Neural cell (in vitro differentiated cells): ENCODE measurements around the gene MSMB. TPM values are rescaled to one million over a fixed set of nuclear protein-coding genes. Genes with fewer than 3 reads are reported as not detected.
A peak's percentile ranks its signal among the peaks of the same experiment; 100 is the strongest.

Experiments used
- H2AFZ ChIP-seq: fragments of 200-600, 300-800 bp; sonication (generic), shearing (Covaris generic); 2 replicates; pipeline ENCODE4 v1.6.0; 2014; ENCODE audit warnings: low read depth, mild to moderate bottlenecking, antibody characterized with exemption, low read length, moderate library complexity
- H3F3A ChIP-seq: fragments of 200-600 bp; shearing (Covaris generic); 2 replicates; pipeline ENCODE4 v1.6.1; 2016; ENCODE audit warnings: mild to moderate bottlenecking, moderate library complexity, mixed read lengths, antibody characterized with exemption, low read length; ENCODE audit not compliant: insufficient read depth, poor library complexity, severe bottlenecking
- H3K27ac ChIP-seq: fragments of 200-600, 300-800 bp; sonication (generic), shearing (Covaris generic); 2 replicates; pipeline ENCODE4 v1.5.1; 2014; ENCODE audit warnings: mild to moderate bottlenecking, low read length, moderate library complexity
- H3K27me3 ChIP-seq: fragments of 300-800, 200-600 bp; sonication (generic), shearing (Covaris generic); 2 replicates; pipeline ENCODE4 v1.6.0; 2014; ENCODE audit warnings: mild to moderate bottlenecking, low read depth, low read length, moderate library complexity; ENCODE audit not compliant: insufficient read depth
- H3K36me3 ChIP-seq: fragments of 300-800, 200-600 bp; sonication (generic), shearing (Covaris generic); 2 replicates; pipeline ENCODE4 v1.5.1; 2014; ENCODE audit warnings: mild to moderate bottlenecking, antibody characterized with exemption, low read length, moderate library complexity; ENCODE audit not compliant: insufficient read depth
- H3K4me2 ChIP-seq: fragments of 300-800, 200-600 bp; sonication (generic), shearing (Covaris generic); 2 replicates; pipeline ENCODE4 v1.6.0; 2014; ENCODE audit warnings: mild to moderate bottlenecking, low read length
- H3K4me3 ChIP-seq: fragments of 300-800, 200-600 bp; sonication (generic), shearing (Covaris generic); 2 replicates; pipeline ENCODE4 v1.5.1; 2014; ENCODE audit warnings: mild to moderate bottlenecking, low read length, moderate library complexity
- H3K79me2 ChIP-seq: fragments of 200-600 bp; shearing (Covaris generic); replicated peaks from 2 replicates; pipeline ENCODE4 v1.6.0; 2014; ENCODE audit warnings: mild to moderate bottlenecking, low read length, moderate library complexity; ENCODE audit not compliant: insufficient read depth
- H3K9ac ChIP-seq: fragments of 300-800, 200-600 bp; sonication (generic), shearing (Covaris generic); 2 replicates; pipeline ENCODE4 v1.6.1; 2016; ENCODE audit warnings: mild to moderate bottlenecking, low read length, mixed read lengths
- H3K9me2 ChIP-seq: fragments of 200-600 bp; shearing (Covaris generic); 2 replicates; pipeline ENCODE4 v1.6.1; 2016; ENCODE audit warnings: mild to moderate bottlenecking, low read length, mixed read lengths; ENCODE audit not compliant: insufficient read depth
- H3K9me3 ChIP-seq: fragments of 200-600, 300-800 bp; sonication (generic), shearing (Covaris generic); 2 replicates; pipeline ENCODE4 v1.6.1; 2016; ENCODE audit warnings: mild to moderate bottlenecking, mixed run types, low read length, moderate library complexity, mixed read lengths
- H4K20me1 ChIP-seq: fragments of 200-600 bp; shearing (Covaris generic); 2 replicates; pipeline ENCODE4 v1.6.1; 2016; ENCODE audit warnings: mild to moderate bottlenecking, mixed run types; ENCODE audit not compliant: insufficient read depth
- EP300 ChIP-seq: fragments of 450-650 bp; conservative IDR thresholded peaks from 2 replicates; pipeline ENCODE4 v1.6.1; 2014; ENCODE audit warnings: antibody characterized with exemption, mild to moderate bottlenecking, moderate library complexity; ENCODE audit not compliant: poor library complexity, severe bottlenecking
- EZH2 ChIP-seq: fragments of 200-600, 300-800 bp; shearing (Covaris generic), sonication (generic); IDR thresholded peaks from 2 replicates; pipeline ENCODE4 v1.6.1; 2014; ENCODE audit warnings: antibody characterized with exemption, low read length, borderline replicate concordance, mild to moderate bottlenecking; ENCODE audit not compliant: insufficient read depth, poor library complexity, severe bottlenecking
- MXI1 ChIP-seq: fragments of 450-650 bp; conservative IDR thresholded peaks from 2 replicates; pipeline ENCODE4 v1.6.1; 2014; ENCODE audit warnings: antibody characterized with exemption, mild to moderate bottlenecking; ENCODE audit not compliant: poor library complexity, severe bottlenecking
- POLR2AphosphoS5 ChIP-seq: IDR thresholded peaks from 2 replicates; pipeline ENCODE4 v1.6.1; 2012
- RAD21 ChIP-seq: fragments of 450-650 bp; conservative IDR thresholded peaks from 2 replicates; pipeline ENCODE4 v1.6.1; 2014; ENCODE audit warnings: antibody characterized with exemption, mild to moderate bottlenecking, moderate library complexity
- SMC3 ChIP-seq: fragments of 450-650 bp; conservative IDR thresholded peaks from 2 replicates; pipeline ENCODE4 v1.6.1; 2014; ENCODE audit warnings: antibody characterized with exemption, mild to moderate bottlenecking, moderate library complexity; ENCODE audit not compliant: poor library complexity
- TAF1 ChIP-seq: IDR thresholded peaks from 2 replicates; pipeline ENCODE4 v1.6.1; 2012; ENCODE audit warnings: low read depth
- polyA plus RNA-seq: library from polyadenylated mRNA; depleted of rRNA; stranded (reverse); fragments of >200 nt; gene quantifications from 2 replicates; pipeline ENCODE4 v1.2.3, GENCODE V29; 2014
- TF ChIP-seq, protein P1 (sequence below): IDR thresholded peaks from 2 replicates; pipeline ENCODE4 v1.6.1; 2012; ENCODE audit warnings: borderline replicate concordance
- TF ChIP-seq, protein P2 (sequence below): fragments of 450-650 bp; IDR thresholded peaks from 2 replicates; pipeline ENCODE4 v1.5.1; 2014; ENCODE audit warnings: antibody characterized with exemption, mild to moderate bottlenecking, moderate library complexity; ENCODE audit not compliant: poor library complexity, severe bottlenecking

Gene MSMB
- polyA plus RNA-seq, 1 donor from 2014 or later: not detected

DNA sequence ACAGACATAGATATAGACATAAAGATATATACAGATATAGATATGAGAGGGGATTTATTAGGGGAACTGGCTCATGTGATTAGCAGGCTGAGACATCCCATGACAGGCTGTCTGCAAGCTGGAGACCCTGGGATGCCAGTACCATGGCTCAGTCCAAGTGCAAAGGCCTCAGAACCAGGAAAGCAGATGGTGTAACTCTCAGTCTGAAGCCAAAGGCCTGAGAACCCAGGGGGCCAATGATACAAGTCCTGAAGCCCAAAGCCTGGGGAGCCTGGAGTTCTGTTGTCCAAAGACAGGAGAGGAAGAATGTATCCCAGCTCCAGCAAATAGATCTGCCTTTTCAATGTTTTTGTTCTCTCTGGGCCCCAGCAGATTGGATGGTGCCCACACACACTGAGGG is 21.1 kb downstream of the MSMB start:
- Histone ChIP-seq H3F3A (no peaks in the 10 kb centered on the region), H2AFZ (no peak overlapping the region), H3K27ac (no peak overlapping the region), H3K4me2 (no peak overlapping the region), H3K36me3 (no peaks in the 10 kb centered on the region), H3K9me3 (no peaks in the 10 kb centered on the region), H3K4me3 (no peak overlapping the region), H3K79me2 (peaks cover 74% of the 10 kb centered on the region), H3K27me3 (no peaks in the 10 kb centered on the region), H3K9ac (no peak overlapping the region), H4K20me1 (no peaks in the 10 kb centered on the region), H3K9me2 (no peaks in the 10 kb centered on the region)
- TF ChIP-seq SMC3 (no peak), POLR2AphosphoS5 (no peak), TAF1 (no peak)
- TF ChIP-seq, protein P1, sequence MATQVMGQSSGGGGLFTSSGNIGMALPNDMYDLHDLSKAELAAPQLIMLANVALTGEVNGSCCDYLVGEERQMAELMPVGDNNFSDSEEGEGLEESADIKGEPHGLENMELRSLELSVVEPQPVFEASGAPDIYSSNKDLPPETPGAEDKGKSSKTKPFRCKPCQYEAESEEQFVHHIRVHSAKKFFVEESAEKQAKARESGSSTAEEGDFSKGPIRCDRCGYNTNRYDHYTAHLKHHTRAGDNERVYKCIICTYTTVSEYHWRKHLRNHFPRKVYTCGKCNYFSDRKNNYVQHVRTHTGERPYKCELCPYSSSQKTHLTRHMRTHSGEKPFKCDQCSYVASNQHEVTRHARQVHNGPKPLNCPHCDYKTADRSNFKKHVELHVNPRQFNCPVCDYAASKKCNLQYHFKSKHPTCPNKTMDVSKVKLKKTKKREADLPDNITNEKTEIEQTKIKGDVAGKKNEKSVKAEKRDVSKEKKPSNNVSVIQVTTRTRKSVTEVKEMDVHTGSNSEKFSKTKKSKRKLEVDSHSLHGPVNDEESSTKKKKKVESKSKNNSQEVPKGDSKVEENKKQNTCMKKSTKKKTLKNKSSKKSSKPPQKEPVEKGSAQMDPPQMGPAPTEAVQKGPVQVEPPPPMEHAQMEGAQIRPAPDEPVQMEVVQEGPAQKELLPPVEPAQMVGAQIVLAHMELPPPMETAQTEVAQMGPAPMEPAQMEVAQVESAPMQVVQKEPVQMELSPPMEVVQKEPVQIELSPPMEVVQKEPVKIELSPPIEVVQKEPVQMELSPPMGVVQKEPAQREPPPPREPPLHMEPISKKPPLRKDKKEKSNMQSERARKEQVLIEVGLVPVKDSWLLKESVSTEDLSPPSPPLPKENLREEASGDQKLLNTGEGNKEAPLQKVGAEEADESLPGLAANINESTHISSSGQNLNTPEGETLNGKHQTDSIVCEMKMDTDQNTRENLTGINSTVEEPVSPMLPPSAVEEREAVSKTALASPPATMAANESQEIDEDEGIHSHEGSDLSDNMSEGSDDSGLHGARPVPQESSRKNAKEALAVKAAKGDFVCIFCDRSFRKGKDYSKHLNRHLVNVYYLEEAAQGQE: no peak
- TF ChIP-seq, protein P2, sequence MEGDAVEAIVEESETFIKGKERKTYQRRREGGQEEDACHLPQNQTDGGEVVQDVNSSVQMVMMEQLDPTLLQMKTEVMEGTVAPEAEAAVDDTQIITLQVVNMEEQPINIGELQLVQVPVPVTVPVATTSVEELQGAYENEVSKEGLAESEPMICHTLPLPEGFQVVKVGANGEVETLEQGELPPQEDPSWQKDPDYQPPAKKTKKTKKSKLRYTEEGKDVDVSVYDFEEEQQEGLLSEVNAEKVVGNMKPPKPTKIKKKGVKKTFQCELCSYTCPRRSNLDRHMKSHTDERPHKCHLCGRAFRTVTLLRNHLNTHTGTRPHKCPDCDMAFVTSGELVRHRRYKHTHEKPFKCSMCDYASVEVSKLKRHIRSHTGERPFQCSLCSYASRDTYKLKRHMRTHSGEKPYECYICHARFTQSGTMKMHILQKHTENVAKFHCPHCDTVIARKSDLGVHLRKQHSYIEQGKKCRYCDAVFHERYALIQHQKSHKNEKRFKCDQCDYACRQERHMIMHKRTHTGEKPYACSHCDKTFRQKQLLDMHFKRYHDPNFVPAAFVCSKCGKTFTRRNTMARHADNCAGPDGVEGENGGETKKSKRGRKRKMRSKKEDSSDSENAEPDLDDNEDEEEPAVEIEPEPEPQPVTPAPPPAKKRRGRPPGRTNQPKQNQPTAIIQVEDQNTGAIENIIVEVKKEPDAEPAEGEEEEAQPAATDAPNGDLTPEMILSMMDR: no peak

DNA sequence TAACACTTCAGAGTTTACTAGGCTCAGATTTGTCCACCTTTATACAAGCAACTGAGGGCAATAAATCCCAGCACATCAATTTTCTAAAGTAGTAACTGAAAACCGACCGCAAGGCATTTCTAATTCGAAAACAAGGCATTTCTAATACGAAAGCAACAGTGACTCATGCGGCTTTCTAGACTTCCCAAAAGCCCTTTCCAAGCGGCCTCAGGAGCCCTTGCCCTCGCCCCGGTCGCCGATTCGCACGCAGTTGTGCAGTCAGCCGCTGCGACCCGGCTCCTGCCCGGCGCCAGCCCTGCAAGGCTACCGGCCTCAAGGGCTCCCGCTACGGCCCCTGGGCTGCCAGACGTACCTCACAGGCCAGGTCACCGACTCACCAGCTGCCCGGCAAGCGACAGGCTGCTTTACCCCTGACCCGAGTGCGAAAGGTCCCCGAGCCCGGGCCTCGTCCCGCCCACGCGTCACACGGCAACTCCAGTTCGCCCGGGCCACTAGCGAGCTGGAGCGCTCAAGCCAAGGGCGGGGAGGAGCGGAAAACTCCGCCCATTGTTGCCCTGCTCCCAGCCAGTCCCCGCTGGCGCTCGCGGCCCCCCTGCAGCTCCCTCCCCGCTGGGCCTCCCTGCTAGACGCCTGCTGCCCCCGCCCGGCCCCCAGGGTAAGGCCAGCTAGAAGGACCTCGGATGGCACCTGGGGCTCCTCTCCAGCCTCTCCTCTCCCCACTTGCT is 22.9 kb downstream of the MSMB start:
- peak overlapping the region; percentile 71 for H3K4me3 ChIP-seq
- no peaks in the 10 kb centered on the region for H3K9me3 ChIP-seq
- H2AFZ ChIP-seq: no peak overlapping the region
- H3F3A ChIP-seq: no peaks in the 10 kb centered on the region
- peak overlapping the region; percentile 63 for H3K4me2 ChIP-seq
- peaks cover 4% of the 10 kb centered on the region for H4K20me1 ChIP-seq
- H3K27ac ChIP-seq: no peak overlapping the region
- no peaks in the 10 kb centered on the region for H3K36me3 ChIP-seq
- no peaks in the 10 kb centered on the region for H3K27me3 ChIP-seq
- H3K9ac ChIP-seq: peak overlapping the region; percentile 39
- no peaks in the 10 kb centered on the region for H3K9me2 ChIP-seq
- TF ChIP-seq MXI1 (peak; percentile 23), POLR2AphosphoS5 (no peak), SMC3 (no peak), EZH2 (no peak)
- H3K79me2 ChIP-seq: peaks cover 70% of the 10 kb centered on the region

DNA sequence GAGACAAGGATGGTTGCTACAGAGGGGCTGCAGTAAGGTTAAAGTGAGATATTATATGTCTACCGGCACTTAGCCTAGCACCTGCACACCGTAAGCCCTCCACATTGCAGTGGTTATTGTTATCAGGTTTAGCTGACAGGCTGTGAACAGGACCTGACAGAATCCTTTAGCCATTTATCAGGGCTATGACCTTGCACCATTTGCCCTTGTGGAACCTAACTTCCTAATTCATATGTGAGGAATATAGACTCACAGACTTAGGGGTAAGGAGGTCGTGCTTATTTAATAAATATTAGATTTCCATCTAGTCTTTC is 25.8 kb downstream of the MSMB start:
- no peak overlapping the region for H2AFZ ChIP-seq
- no peak for TF ChIP-seq TAF1
- TF ChIP-seq MXI1: no peak
- TF ChIP-seq, protein P1: no peak
- no peak for TF ChIP-seq POLR2AphosphoS5
- TF ChIP-seq RAD21: no peak
- TF ChIP-seq, protein P2: no peak
- TF ChIP-seq EZH2: no peak
- no peak for TF ChIP-seq EP300
- no peak for TF ChIP-seq SMC3
- no peaks in the 10 kb centered on the region for H3K9me2 ChIP-seq
- H3K4me3 ChIP-seq: no peak overlapping the region
- no peaks in the 10 kb centered on the region for H3K9me3 ChIP-seq
- no peak overlapping the region for H3K9ac ChIP-seq
- peaks cover 70% of the 10 kb centered on the region for H3K79me2 ChIP-seq
- peaks cover 4% of the 10 kb centered on the region for H4K20me1 ChIP-seq
- no peaks in the 10 kb centered on the region for H3F3A ChIP-seq
- no peak overlapping the region for H3K27ac ChIP-seq
- no peaks in the 10 kb centered on the region for H3K27me3 ChIP-seq
- H3K4me2 ChIP-seq: no peak overlapping the region
- no peaks in the 10 kb centered on the region for H3K36me3 ChIP-seq
